HG03066 (cell line): ENCODE measurements around the gene RMI2.
A peak's percentile ranks its signal among the peaks of the same experiment; 100 is the strongest.

ENCODE experiments used
- ATAC-seq: cut with Tn5 transposase; IDR thresholded peaks from one replicate; pipeline ENCODE4 v1.9.1; 2021; ENCODE audit warnings: low read depth; ENCODE audit not compliant: unreplicated experiment

RMI2 gene

DNA sequence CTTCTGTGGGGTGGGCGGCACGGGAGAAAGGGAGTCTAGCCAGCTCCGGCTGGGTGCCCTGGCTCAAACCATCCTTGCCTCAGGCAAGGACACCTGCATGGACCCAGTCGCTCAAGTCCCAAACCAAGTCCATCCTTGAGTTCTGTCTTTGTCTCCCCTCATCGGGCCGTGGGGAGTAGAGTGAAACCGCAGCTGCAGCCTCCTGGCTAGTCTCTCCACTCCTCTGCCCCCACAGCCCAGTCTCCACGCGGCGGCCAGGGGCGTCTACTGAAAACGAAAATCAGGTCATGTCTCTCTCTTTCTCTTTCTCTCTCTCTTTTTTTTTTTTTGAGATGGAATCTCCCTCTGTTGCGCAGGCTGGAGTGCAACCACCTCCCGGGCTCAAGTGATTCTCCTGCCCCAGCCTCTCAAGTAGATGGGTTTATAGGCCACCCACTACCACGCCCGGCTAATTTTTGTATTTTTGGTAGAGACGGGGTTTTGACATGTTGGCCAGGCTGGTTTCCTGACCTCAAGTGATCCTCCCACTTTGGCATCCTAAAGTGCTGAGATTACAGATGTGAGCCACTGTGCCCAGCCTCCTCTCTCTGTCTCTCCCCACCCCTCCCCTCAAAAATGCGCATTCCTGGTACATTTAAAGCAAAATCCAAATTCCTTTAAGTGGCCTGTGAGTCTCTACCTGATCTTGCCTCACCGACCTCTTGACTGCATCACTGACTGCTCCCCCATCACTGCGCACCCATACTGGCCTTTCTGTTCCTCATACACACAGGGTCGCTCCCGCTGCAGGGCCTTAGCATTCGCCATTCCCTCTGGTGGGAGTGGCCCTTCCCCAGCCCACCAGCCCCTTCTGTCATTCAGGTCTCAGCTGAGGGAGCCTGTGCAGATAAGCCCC is 17.7 kb upstream of the RMI2 start:
- peak; percentile 33 for ATAC-seq

- ATAC-seq = peak; percentile 69
Measured at GRCh38 chr16:11328172-11329070, 16.8 kb upstream of the RMI2 start.

- ATAC-seq = no peak
Measured at GRCh38 chr16:11329071-11329491, 16.2 kb upstream of the RMI2 start.

GRCh38 chr16:11329891-11330290 is 15.4 kb upstream of the RMI2 start:
- ATAC-seq = no peak

DNA sequence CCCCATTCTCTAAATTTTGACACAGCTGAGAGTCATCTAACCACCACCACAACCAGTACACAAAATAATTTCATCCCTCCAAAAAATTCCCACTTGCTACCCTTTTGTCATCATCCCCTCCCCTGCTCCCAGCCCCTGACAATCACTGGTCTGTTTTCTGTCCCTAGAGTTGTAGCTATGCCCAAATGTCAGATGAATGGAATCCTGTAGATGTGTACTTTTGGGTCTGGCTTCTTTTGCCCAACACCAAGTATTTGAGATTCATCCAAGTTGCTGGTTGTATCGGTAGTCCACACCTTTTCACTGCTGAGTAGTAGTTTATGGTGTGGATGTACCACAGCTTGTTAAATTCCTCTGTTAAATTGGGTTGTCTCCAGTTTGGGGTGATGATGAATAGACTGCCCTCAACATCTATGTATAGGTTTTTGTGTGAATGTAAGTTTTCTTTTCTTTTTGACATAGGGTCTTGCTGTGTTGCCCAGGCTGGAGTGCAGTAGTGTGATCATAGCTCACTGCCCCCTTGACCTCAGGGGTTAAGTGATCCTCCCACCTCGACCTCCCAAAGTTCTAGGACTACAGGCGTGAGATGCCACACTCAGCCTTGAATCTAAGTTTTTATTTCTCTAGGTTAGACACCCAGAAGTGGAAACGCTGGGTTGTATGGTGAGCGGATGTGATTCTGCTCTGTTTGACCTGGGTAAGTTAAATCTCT is 14.6 kb upstream of the RMI2 start:
- ATAC-seq = no peak

GRCh38 chr16:11331967-11332366 is 13.3 kb upstream of the RMI2 start:
- no peak for ATAC-seq

GRCh38 chr16:11333010-11333409 is 12.2 kb upstream of the RMI2 start:
- ATAC-seq = no peak

DNA sequence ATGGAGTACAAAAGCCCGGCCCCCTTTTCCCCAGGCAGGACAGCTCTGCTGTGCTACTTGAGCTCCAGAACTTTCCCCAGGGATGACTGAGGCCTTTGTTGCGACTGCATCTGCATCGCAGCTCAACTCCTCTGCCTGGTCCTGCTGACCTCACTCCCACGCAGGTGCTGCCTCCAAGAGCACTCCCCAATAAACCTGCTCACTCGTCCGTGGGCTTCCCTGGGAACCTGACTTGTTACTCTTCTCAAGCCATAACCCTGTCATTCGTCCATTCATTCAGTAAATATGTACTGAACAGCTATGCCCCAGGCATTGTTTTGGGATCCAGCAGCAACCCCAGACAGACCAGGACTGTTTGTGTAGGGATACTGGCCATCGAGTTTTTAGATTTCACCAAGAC is 11.6 kb upstream of the RMI2 start:
- ATAC-seq = no peak

- ATAC-seq = no peak
Measured at GRCh38 chr16:11334831-11335404, 10.3 kb upstream of the RMI2 start.

DNA sequence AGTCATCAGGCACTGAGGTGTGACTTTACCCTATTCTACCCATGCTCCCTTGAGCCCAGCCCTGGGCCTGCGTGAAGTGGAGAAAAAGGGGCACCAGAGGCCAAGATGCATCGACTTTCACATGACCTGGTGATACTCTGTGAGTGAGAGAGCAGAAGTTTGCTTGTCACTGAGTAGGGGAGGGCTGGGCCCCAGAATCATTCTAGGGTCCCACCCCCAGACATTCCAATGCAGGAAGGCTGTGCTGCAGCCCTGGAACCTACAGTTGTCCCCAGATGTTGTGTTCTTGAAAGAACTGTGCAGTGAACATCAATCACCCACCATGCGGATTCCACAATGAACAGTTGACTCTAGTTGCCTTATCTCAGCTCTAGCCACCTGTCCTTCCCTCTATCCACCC is 6.2 kb upstream of the RMI2 start:
- no peak for ATAC-seq

GRCh38 chr16:11340710-11341109 is 4.5 kb upstream of the RMI2 start:
- ATAC-seq = no peak

- no peak for ATAC-seq
Measured at GRCh38 chr16:11341371-11341770, 3.9 kb upstream of the RMI2 start.

DNA sequence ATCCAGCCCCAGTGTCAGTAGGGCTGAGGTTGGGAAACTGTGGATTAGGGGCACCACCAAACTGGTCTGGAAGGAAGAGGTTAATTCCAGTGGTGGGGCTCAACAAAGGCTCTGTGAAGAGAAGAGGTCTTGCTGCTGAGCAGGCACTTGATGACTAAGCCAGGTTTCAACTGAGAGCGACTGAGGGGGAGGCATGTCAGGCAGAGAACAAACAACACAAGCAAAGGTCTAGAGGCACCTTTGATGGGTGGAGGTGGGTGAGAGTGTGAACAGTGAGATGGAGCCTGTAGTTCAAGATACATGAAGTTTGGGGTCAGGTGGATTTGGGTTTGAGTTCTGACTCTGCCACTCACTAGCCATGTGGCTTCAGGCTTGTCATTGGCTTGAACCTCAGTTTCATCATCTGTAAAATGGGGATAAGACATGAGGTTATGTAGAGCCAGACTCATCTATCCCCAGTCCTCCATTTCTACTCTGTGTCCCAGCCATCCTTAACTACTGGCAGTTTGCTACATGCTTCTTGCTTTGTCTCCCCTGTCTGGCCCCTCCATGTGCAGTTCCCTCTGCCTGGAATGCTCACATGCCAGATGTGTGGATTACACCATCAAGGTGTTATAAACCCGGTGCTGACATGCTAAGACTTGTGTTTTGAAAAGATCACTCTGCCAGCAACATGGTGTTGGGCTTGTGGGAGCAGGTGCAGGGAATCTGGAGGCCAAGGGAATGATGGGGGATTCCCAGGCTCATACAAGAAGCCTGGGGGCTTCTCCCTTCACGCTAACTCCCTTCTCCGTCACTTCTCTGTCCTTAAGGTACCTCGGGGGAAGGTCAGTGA is 3.0 kb upstream of the RMI2 start:
- ATAC-seq = no peak

GRCh38 chr16:11346700-11347319 is 1.6 kb downstream of the RMI2 start:
- ATAC-seq = no peak

DNA sequence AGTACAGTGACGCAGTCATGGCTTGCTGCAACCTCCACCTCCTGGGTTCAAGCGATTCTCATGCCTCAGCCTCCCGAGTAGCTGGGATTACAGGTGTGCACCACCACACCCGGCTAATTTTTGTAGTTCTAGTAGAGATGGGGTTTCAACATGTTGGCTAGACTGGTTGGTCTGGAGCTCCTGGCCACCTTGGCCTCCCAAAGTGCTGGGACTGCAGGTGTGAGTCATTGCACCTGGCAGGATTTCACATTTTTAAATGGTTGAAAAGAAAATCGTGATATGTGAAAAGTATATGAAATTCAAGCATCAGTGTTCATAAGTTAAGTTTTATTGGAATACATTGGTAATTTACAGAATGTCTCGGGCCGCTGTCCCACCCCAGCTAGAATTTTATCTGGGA is 2.6 kb downstream of the RMI2 start:
- no peak for ATAC-seq

DNA sequence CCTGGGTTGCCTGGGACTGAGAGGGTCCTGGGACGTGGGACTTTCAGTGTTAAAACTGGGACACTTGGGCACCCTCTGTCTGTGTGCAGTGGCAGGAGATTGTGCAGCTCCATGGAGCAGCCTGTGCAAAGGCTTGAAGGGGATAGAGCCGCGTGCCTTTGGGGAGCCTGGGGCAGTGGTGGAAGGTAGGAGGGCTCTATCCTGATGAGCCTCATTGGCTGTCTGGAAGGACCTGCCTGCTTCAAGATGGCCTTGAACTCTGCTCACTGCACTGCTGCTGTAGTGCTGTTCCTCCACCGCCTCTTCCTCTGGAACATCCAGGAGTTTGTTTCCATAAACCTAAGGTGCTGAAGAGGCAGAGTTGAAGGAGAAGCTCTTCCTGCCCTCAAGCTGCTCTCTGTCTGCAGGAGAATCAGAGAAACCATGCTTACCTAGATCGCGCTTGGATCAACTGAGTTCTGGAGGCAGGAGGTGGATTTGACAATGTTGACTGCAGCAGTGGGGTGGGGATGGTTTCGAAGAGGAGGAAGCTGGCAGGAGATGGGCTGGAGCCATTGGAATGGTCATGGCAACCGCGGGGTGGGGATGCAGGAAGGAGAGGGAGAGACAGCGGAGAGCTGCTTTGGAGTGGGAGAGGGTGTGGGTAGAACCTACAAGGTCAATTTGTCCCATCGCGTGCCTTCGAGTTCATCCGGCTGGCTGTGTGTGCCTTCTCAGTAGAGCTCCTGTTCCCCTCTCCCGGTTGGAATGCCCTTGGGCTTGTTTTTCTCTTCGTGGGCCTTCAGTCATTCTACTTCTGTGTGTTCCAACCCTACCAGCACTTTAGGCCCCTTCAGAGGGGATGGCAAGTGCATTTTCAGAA is 3.7 kb downstream of the RMI2 start:
- no peak for ATAC-seq

- no peak for ATAC-seq
Measured at GRCh38 chr16:11349599-11350276, 4.5 kb downstream of the RMI2 start.

DNA sequence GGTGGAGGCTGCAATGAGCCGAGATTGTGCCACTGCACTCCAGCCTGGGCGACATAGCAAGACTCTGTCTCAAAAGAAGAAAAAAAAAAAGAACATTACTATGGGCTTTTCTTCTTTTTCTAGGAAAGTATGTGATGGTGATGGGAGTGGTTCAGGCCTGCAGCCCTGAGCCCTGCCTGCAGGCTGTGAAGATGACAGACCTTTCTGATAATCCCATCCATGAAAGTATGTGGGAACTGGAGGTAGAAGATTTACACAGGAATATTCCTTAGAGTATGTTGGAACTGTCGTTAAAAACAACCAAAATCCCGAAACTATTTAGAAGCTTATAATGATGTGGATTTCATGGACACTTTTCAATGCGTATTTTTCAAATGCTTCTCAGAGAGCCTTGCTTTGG is 5.3 kb downstream of the RMI2 start:
- no peak for ATAC-seq
